Dermis blood vessel endothelial cell (primary cell): Measurements from ENCODE around the gene ARL16. TPM values are rescaled to one million over a fixed set of nuclear protein-coding genes. Genes with fewer than 3 reads are reported as not detected.

Experiments used
- DNase-seq: peaks from one replicate; pipeline ENCODE4 v3.0.0; 2010
- total RNA-seq: library from RNA; depleted of rRNA; stranded (reverse); fragments of >200 nt; gene quantifications from 2 replicates; pipeline ENCODE4 v1.2.3, GENCODE V29; 2014

ARL16 gene
- total RNA-seq, 1 donor from 2014 or later = 25.2 TPM

- DNase-seq = no peak
Observed at GRCh38 chr17:81641825-81642489, 41.6 kb downstream of the ARL16 start.

GRCh38 chr17:81640011-81640410 lies 43.6 kb downstream of the ARL16 start:
- DNase-seq = no peak

- DNase-seq = no peak
Observed at GRCh38 chr17:81638683-81639082, 44.9 kb downstream of the ARL16 start.

- DNase-seq = peak; percentile 89
Observed at GRCh38 chr17:81636505-81637288, 46.9 kb downstream of the ARL16 start, which contains the start of the genes NPLOC4 and TSPAN10. NPLOC4 (minus strand) TSS chr17:81637112; CDS start chr17:81636930, 182 bp downstream. TSPAN10 (plus strand) TSS chr17:81637196; CDS start chr17:81642413, 5,217 bp downstream.

- no peak for DNase-seq
Observed at GRCh38 chr17:81635973-81636504, 47.6 kb downstream of the ARL16 start.

- no peak for DNase-seq
Observed at GRCh38 chr17:81635431-81635830, 48.2 kb downstream of the ARL16 start.

- no peak for DNase-seq
Observed at GRCh38 chr17:81631482-81631881, 52.1 kb downstream of the ARL16 start.

Other genes with a start within 250 kb of the ARL16 start
- 6,291 and 7,288 TPM in 2 replicates for gene ACTG1, start 171.0 kb downstream of the ARL16 start, total RNA-seq
- 0.42 and 1.0 TPM in 2 replicates for gene FSCN2, start 155.4 kb downstream of the ARL16 start, total RNA-seq
- gene FAAP100, start 131.4 kb downstream of the ARL16 start, total RNA-seq = 26.0 and 27.1 TPM in 2 replicates
- gene NPLOC4, start 46.7 kb downstream of the ARL16 start, total RNA-seq = 83.9 and 124 TPM in 2 replicates
- 0.68 and 1.3 TPM in 2 replicates for gene TSPAN10, start 46.6 kb downstream of the ARL16 start, total RNA-seq
- gene PDE6G, start 27.3 kb downstream of the ARL16 start, total RNA-seq = 3.4 and 4.1 TPM in 2 replicates
- gene OXLD1, start 17.2 kb downstream of the ARL16 start, total RNA-seq = 25.2 and 45.1 TPM in 2 replicates
- 11.1 and 14.1 TPM in 2 replicates for gene CCDC137, start 17.1 kb downstream of the ARL16 start, total RNA-seq
- 59.7 and 98.5 TPM in 2 replicates for gene HGS, start 214 bp upstream of the ARL16 start, total RNA-seq
- gene MRPL12, start 19.6 kb upstream of the ARL16 start, total RNA-seq = 8.2 and 10.9 TPM in 2 replicates
- gene SLC25A10, start 28.5 kb upstream of the ARL16 start, total RNA-seq = 11.4 and 28.4 TPM in 2 replicates
- gene GCGR, start 120.4 kb upstream of the ARL16 start, total RNA-seq = 0.17 TPM in 1 of 2 replicates, not detected in the other
- gene MCRIP1, start 149.5 kb upstream of the ARL16 start, total RNA-seq = 79.9 and 138 TPM in 2 replicates
- gene PPP1R27, start 151.3 kb upstream of the ARL16 start, total RNA-seq = not detected in 2 replicates
- gene P4HB, start 176.7 kb upstream of the ARL16 start, total RNA-seq = 1,052 and 1,490 TPM in 2 replicates
- 195 and 495 TPM in 2 replicates for gene ARHGDIA, start 187.5 kb upstream of the ARL16 start, total RNA-seq
- 172 and 224 TPM in 2 replicates for gene ALYREF, start 207.8 kb upstream of the ARL16 start, total RNA-seq
- 79.9 and 128 TPM in 2 replicates for gene ANAPC11, start 207.9 kb upstream of the ARL16 start, total RNA-seq
- 0.28 TPM in 1 of 2 replicates, not detected in the other for gene NPB, start 218.4 kb upstream of the ARL16 start, total RNA-seq
- 41.0 and 80.1 TPM in 2 replicates for gene PCYT2, start 227.6 kb upstream of the ARL16 start, total RNA-seq
- 17.3 and 21.1 TPM in 2 replicates for gene SIRT7, start 234.4 kb upstream of the ARL16 start, total RNA-seq
- gene MAFG, start 243.9 kb upstream of the ARL16 start, total RNA-seq = 19.7 and 22.4 TPM in 2 replicates